T-helper 2 cell treated with Interferon-gamma antibody and Interleukin-4, amounts not matched to agents 100 ng/mL and 5 ng/mL, for 36 hours (primary cell): ENCODE results near the gene ISG15. TPM values are rescaled to one million over a fixed set of nuclear protein-coding genes. Genes with fewer than 3 reads are reported as not detected.

Source experiments
- intact Hi-C: fragments of 100-400 bp; cut with micrococcal nuclease; formaldehyde crosslinking; loops from one replicate; pipeline ENCODE4 v1.15.1; 2023
- total RNA-seq: library from RNA; stranded (reverse); gene quantifications from 2 replicates; pipeline ENCODE4 v1.2.3, GENCODE V29; 2022

ISG15 gene
- total RNA-seq, result 101 and 102 TPM in 2 replicates

- intact Hi-C loops, result loop anchor here (1.0 to 2.0 kb wide), 2 partner anchors 55 to 103 kb away; partner anchors contain the start of gene C1orf159
Measured at GRCh38 chr1:1013105-1013921, at the start of gene ISG15. TSS of gene ISG15 (plus strand) at chr1:1013497. CDS start at chr1:1013574, 77 bp downstream.

- intact Hi-C loops, result no loop called here
Measured at GRCh38 chr1:963746-964525, 49.4 kb upstream of the ISG15 start.

DNA sequence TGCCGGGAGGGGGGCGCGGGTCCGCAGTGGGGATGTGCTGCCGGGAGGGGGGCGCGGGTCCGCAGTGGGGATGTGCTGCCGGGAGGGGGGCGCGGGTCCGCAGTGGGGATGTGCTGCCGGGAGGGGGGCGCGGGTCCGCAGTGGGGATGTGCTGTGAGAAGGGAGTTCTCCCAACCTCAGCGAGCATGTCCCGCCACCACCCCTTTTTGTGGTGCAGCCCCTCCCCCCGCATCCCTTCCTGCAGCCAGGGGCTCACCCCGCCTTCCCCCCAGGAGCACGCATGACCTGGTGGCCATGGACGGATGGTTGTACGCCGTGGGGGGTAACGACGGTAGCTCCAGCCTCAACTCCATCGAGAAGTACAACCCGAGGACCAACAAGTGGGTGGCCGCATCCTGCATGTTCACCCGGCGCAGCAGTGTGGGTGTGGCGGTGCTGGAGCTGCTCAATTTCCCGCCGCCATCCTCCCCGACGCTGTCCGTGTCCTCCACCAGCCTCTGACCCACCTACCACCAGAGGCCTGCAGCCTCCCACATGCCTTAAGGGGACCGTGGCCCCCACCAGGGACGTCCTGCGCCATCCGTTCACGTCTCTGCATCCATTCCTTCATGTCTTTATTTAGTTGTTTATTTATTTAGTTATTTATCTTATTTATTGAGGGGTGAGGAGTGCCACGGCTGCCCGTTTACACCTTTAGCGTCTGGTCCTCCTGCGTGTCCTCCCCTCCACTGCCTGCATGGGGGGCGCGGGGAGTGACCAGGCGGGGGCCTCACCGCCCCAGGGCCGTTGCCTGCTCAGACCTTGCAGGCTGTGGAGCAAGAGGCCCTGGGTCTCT, 48.4 kb upstream of the ISG15 start:
- intact Hi-C loops, result no loop called here

- intact Hi-C loops, result no loop called here
Measured at GRCh38 chr1:965526-966134, 47.7 kb upstream of the ISG15 start.

- intact Hi-C loops, result no loop called here
Measured at GRCh38 chr1:966135-966703, 47.1 kb upstream of the ISG15 start, which contains the start of gene PLEKHN1. TSS of gene PLEKHN1 (plus strand) at chr1:966482. CDS start at chr1:966532, 50 bp downstream.

- intact Hi-C loops, result no loop called here
Measured at GRCh38 chr1:966704-967300, 46.5 kb upstream of the ISG15 start.

DNA sequence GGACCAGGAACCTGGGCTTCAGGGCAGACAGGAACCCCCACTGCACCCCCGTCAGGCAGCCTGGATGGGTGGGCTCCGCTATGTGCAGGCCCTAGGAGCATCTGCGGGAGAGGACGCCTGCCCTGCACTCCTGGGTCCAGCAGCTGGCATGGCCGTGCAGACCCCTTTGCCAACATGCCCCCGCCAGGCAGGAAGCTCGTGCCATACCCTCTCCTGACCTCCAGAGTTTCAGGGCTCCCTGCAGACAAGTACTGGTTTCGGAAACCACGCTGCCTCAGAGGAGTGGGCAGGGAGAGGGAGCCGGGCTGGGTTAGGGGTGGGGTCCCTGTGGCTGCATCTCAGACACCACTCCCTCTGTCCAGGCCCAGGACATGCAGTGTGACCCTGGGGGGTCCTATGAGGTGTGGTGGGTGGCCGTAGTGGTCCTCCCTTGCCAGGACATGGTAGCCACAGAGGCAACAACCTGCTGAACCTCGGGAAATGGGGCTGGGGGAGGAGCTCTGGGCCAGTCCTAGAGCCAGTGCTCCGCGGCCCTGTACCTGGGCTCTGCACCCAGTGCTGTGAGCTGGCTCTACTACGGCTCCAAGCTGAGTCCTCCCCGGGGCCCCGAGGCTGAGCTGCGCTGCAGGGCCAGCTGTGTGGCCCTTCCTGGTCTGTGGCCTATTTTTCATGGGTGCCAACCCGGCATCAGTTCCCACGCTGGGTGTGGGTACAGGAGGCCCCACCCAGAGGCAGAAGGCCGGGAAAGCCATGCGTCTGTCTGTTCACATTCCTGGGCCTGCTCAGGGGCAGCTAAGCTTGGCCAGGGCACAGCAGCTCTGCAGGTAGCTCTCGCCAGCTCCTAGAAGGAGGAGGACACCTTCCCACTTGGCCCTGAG, 45.6 kb upstream of the ISG15 start:
- intact Hi-C loops, result no loop called here

- intact Hi-C loops, result no loop called here
Measured at GRCh38 chr1:969260-969855, 43.9 kb upstream of the ISG15 start.

- intact Hi-C loops, result no loop called here
Measured at GRCh38 chr1:970242-970972, 42.9 kb upstream of the ISG15 start.

- intact Hi-C loops, result no loop called here
Measured at GRCh38 chr1:970973-971730, 42.1 kb upstream of the ISG15 start.

GRCh38 chr1:971751-972506, 41.4 kb upstream of the ISG15 start:
- intact Hi-C loops, result no loop called here

DNA sequence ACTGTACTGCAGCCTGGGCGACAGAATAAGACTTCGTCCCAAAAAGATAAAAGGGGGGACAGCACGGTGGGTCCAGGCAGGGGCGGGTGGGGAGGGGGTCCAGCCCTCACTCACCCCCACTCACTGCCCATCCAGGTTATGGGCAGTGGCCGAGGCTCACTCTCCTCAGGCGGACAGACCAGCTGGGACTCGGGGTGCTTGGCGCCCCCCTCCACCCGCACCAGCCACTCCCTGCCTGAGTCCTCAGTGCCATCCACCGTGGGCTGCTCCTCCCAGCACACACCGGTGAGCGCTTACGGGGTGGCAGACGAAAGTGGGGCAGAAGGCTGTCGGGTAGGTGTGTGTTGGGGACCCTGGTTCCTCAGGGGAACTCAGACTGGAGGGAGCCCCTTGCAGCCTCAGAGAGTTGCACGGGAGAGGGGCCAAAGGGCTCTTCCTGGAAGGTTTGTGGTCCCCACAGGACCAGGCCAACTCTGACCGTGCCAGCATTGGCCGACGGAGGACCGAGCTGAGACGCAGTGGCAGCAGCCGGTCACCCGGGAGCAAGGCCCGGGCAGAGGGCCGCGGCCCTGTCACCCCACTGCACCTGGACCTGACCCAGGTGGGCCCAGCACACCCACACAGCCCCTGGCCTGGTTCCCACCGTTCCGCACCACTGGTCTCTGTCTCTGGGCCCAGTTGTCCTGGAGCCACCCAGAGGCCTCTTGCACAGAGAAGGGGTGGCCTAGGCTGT, 40.4 kb upstream of the ISG15 start:
- intact Hi-C loops, result no loop called here

DNA sequence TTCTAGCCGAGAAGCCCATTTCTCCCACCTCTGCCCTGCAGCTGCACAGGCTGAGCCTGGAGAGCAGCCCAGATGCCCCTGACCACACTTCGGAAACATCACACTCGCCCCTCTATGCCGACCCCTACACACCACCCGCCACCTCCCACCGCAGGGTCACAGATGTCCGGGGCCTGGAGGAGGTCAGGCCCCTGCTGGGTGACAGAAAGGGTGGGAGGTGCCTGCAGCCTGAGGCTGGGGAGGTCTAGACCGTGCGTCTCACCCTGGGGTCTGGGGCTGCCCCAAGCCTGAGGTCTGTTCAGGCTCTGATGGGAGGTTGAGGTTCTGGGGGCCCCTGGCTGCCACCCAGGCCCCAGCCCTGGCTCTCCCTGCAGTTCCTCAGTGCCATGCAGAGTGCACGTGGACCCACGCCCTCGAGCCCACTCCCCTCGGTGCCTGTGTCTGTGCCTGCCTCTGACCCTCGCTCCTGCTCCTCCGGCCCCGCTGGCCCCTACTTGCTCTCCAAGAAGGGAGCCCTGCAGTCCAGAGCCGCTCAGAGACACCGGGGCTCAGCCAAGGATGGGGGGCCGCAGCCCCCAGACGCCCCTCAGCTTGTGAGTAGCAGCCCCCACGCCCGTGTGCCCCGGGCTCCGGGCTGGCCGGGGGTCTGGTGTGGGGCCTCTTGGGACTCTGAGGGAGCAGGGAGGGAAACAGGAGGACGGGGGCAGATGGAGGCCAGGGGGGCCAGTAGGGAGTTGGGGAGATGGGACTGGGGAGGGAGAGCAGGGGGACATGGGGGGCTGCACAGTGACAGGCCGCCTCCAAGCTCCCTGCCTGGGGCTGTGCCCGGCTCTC, 39.6 kb upstream of the ISG15 start:
- intact Hi-C loops, result no loop called here

- intact Hi-C loops, result no loop called here
Measured at GRCh38 chr1:974293-974640, 39.0 kb upstream of the ISG15 start.

GRCh38 chr1:974687-975328, 38.5 kb upstream of the ISG15 start:
- intact Hi-C loops, result loop anchor here (5.0 kb wide), 1 partner anchor 68 kb away; no protein-coding TSS in a partner anchor
